Activated gamma-delta T cell treated with Interleukin-2 at 50 U/mL for 16 hours (primary cell): Measurements from ENCODE around the gene HOXA1.
"Not testable (repeated sequence)": the region's sequence is repeated elsewhere in the genome, so short reads cannot be mapped to it uniquely, and the experiment has no call there.

Source experiments
- DNase-seq: peaks from one replicate; pipeline ENCODE4 v3.0.0-alpha.2; 2020

The HOXA1 gene

DNA sequence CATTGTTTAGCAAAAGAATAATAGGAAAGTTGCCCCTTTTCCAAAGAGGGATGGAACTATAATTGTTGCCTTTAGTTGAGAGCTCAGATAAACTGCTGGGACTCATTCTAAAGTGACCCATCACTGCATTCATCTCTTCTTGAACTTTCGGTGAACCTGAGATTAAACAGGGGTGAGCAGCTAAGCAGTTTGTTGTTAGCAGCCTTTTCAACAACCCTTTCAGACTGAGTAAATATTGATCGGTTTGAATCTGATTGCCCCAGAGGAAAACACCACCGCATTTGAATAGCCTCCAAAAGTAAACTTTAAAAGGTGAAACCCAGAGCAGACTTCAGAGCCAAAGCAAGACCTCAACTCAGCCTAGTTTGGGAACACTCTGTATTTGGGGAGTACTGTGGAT, 4.7 kb downstream of the HOXA1 start:
- no peak for DNase-seq

DNA sequence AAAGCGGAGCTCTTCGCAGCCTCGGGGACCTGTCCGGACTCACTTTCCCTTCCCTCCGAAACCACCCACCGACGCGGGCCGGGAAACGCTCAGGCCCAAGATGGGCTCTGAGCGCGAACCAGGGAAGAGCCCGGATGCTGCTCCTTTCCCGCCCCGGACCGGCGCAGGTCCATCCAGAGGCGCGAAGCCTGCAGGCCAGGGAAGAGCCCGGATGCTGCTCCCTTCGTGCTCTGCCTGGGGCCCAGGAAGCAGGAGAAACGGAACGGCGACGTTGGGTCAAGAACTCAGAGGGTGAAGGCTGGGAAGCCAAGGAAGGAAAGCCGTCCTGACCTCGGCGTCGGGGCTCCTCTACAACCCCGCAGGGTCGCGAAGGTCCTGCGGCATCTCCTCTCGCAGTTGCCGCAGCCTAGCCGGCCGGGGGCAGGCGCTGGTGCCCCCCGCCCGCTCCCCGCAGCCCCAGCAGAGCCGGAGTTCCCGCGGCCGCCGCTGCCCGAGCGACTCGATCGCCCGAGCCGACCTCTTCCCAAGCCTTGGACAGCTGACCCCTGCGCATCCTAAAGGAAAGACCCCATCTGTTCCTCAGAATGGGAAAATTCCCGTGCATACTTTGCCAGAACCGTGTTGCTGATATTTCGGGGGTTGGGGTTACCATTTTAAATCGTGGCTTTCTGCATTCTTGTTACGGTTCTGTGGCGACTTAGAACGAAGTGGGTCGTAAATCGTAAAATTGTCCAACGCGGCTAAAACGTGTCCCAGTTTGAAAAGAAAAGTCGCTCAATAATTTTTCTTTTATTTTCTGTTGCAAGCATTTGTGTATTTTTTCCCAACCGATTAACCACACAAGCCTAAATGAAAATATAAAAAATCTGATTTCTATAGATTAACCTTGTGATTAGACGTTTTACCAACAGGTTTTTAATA, 7.5 kb downstream of the HOXA1 start:
- DNase-seq, result no peak

DNA sequence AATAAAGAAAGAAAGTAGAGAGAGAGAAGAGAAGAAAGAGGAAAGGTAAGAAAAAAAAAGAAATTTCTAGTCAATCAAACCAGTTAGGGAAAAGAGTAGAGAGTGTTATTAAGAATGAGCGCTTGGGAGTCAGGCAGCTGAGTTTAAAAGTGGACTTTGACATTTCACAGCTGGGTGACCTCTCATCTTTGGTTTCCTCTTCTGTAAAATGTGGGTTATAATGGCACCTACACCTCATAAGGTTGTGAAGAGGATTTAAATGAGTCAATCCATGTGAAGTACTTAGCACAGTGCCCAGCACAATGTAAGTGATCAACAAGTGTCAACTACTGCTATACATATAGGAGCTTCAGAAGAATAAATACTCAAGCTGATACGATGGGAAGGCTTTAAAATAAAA, 12.2 kb downstream of the HOXA1 start:
- no peak for DNase-seq

DNA sequence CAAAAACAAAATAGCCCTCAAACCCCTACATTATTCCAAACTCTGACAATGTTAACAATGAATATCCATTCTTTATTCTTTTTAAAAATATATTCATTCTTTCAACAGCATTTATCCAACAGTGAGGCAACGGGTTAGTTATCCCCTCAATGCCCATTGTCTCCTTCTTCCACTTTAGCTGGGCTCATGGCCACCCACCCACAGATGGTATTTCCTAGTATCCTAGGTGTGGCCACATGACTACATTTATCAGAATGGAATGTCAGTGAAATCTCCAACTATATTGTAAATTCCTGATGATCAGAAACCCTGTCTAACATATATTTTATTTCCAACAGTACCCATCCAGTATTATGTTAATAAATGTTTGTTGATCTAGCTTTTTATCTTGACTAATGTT, 13.6 kb downstream of the HOXA1 start:
- DNase-seq, result no peak

DNA sequence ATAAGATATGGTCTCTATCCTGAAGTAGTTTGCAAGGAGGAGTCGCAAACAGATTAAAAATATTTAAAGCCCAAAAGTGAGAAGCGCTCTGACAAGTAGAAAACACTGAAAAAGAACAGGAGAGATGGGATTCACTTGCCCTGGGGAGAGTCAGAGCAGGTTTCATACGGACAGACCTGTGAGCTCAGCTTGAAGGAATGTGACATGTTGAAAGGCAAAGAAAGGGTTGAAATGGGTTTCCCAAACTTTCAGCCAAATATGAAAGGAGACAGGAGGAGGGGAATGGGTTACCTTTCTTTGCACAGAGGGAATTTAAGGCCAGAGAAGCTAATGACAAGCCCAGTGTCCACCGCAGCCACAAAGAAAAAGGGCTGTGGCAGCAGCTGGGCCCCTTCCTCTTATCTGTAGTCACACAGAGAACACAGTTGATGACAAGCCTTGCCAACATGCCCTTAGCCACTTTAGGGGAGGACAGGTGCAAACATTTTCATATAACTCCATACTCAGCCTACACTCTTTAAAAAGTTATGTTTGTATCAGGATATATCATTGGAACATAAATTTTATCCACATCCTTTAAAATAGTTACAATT, 14.9 kb downstream of the HOXA1 start:
- DNase-seq, result no peak

DNA sequence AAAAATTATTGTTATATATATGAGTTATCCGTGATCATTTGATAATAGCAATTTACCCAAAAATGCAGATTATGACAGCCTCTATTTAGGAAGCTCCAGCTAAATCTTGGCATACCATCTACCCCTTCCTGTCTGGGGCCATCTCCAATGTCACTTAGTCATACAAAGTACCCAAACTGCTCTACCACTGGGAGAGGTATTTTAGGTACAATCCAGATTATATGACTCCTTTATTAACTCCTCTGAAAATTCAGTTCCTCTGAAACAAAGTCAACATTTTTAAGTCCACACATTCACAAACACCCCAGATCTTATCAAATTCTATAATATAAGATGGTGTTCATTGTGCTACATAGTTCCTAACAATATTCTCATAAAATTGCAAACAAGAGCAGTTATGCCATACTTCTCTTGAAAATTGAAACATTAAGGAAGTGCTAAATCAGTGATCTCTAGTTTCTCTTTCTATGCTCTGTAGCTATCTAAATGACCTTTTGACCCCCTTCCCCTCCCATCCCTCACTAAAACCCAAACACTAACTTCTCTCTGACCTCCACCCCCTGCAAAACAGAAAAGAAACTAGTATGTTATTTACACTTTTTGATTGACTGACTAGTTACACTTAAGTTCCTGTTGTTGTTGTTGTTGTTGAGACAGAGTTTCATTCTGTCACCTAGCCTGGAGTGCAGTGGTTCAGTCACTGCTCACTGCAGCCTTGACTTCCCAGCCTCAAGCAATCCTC, 16.4 kb downstream of the HOXA1 start:
- no peak for DNase-seq

DNA sequence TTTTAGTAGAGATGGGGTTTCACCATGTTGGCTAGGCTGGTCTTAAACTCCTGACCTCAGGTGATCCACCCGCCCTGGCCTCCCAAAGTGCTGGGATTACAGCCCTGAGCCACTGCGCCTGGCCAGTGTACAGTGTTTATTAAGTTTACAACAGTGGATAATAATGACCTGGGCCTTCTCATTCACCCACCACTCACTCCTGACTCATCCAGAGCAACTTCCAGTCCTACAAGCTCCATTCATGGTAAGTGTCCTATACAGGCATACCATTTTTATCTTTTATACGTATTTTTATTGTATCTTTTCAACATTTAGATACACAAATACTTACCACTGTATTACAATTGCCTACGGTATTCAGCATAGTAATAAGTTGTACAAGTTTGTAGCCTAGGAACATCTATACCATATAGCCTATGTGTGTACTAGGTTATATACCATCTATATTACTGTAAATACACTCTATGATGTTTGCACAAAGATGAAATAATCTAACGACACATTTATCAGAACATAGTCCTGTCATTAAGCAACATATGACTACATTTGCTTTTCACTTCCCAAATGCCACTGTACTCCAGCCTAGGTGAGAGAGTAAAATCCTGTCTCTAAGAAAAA, 17.1 kb downstream of the HOXA1 start:
- no peak for DNase-seq

DNA sequence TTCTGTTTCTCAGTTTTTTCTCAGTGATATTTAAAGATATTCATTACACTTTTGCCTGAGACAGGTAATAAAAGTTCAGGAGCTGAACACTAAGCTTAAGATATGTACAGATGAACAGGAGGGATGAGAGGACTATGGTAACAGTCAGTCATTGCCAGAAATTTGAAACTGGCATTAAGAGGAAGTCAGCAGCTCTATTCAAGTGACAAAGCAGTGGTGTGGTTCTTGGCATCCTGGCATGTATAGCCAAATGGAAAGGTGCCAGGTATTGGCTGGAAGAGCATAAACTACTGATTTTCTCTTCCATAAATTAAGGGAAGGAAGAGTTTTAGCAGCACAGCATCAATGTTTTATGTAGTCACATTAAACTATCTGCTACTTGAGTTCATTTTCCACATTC, 22.7 kb downstream of the HOXA1 start:
- DNase-seq, result no peak

DNA sequence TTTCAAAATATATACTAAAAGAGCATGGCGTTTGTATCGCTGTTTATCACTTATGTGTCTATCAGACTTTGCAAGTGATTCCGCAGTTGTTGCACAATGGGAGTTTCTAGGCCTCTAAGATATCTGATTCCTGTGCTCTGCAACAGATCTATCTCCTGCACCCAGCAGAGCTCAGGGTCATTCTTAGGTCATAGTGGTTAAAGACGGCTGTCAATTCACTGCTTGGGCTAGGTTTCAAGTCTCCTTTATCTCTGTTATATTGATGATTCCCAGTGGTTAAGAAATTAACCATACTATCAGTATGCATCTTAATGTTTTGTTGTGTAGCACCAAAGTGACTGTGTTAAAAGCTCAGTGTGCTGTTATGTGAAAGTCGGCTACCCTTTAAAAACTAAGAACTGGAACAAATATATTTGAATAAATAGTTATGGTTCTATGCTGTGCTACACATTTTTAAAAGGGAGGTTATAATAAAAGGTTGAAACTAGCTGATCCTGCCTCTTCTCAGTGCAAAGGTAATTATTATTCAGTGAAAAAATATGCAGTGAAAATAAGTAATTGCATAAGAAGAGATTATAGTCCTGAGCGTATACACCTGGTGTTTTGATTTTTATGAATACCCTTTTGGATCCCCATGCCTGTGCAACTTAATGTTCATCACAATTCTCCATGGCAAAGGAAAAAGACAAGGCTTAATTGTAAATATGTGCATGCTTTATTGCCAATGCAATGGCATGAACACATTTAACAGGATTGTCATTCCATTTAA, 24.0 kb downstream of the HOXA1 start:
- no peak for DNase-seq

DNA sequence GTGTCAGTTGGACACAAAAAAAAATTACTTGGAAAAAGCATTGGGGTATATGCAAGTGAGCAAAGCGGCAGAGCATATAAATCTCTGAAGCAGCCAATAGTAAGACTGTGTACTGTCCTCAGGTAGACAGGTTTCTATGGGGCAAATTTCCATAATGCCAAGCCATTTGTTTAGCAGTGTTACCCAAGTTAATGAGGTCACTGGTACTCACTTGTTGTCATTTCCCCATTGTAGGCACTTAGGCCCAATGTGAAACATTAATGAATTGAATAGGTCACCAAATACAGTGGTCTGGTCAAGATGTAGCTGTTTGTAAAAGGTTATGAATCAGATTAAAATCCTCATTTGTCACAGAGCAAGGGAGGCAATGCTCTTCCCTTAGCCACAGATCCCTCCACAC, 27.5 kb downstream of the HOXA1 start:
- no peak for DNase-seq

DNA sequence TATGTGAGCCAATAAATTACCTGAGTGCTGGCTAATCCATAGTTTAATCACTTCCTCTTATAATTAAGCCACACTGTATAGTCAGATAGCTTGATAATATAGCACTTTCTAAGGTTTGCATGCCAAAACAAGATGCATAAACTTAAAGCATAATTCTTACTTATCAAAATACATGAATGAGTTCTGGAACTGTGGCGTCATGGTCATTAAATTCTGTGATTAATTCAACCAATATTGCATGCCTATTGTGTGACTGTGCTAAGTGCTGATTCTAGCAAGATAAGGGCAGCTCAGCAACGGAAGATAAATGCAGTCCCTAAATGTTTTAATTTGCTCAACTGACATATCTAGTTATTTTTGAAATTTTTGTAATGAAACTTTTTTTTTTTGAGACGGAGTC, 29.7 kb downstream of the HOXA1 start:
- no peak for DNase-seq

DNA sequence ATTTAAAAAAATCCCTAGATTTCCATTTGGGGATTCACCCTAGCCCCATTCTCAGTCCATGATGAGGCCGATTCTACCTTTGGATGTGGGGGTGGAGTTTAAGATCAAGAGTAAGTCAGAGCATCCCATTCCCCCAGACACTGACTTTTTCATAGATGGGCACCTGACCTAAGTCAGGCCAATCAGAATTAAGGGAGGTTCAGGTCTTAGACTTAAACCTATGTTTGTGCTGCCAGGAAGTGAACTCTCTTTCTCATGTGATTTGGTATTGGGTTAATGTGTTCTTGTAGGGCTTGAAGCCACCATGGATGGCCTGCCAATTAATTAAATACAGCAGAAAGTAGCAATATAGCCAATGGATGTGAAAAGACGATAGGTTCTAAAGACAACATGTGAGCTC, 30.1 kb downstream of the HOXA1 start:
- DNase-seq, result no peak

DNA sequence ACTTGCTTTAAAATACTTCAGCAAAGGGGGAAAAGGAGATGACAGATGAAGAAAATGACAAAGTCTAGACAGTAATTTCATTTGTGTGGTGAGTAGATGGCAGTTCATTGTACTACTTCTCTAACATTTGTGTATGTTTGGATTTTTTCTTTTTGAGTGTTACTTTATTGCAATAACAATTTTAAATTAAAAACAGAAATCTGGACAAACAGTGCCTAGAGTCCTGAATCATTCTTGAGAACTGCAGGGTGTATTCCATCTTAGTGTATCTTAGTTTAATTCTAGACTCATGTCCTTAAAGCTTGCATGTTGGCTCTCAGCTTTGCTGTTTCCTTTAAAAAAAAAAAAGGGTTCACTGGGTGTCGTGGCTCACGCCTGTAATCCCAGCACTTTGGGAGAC, 31.1 kb downstream of the HOXA1 start:
- DNase-seq, result no peak

DNA sequence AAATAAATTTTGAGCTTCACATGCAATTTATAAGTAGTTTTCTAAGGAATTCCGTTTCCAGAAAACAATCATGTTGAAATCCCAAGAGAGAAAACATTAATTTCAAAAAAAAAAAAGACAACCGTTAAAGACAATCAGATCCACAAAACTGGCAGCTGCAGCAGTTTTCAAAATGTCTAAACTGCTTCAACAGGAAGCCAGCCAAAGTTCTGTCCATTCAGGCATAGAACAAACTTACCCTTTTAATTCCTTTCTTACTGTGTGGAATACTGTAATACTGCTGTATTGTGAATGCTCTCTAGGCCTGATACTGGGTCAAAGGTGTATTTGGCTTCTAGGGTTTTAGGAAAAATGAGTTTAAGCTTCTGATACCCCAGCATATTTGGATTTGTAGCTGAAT, 31.6 kb downstream of the HOXA1 start:
- DNase-seq, result no peak

DNA sequence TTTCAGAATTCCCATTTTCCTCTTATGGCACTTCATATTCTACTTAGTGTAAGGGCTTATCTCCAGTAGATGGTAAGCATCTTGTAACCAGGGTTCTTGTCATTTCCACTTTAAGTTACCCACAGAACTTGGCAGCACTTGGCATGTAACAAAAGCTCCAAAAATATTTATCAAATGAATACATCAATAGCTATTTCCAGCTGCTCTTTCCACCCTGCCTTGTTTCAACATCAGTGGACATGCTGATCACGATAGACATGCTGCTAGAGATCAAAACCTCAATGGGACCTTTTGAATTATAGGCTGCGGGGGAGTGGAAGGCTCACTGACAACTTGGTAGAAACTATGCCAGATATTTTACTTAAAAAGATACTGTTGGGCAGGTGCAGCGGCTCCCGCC, 32.9 kb downstream of the HOXA1 start:
- DNase-seq, result no peak

DNA sequence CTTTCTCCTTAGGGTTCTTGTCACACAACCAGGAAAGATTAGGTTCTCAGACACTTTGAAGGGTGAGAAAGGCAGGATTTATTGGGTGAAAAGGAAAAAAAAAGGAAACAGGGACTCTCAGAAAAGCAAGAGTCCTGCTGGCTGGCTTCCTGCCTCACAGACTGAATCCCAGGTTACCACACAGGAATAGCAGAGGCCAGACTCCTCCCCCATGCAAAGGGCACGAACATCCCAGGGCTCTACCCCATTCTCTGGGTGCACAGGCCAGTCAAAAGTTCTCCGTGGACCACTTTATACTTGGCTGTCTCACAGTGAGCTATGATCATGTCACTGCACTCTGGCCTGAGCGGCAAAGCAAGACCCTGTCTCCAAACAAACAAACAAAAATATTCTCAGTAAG, 42.6 kb downstream of the HOXA1 start:
- no peak for DNase-seq

DNA sequence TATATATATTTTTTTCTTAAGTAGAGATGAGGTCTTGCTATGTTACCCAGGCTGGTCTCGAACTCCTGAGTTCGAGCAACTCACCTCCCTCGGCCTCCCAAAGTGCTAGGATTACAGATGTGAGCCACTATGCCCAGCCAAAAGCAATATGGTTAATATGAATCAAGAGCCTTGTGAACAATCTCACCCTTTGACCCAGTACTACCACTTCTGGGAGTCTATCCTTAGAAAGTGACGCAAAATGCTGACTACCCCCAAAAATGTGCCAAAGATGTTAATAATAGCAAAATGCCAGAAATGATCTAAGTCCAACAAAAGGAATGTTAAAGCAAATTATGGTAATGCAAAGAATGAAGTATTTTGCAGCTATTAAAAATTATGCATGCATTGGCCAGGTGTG, 44.3 kb downstream of the HOXA1 start:
- no peak for DNase-seq

DNA sequence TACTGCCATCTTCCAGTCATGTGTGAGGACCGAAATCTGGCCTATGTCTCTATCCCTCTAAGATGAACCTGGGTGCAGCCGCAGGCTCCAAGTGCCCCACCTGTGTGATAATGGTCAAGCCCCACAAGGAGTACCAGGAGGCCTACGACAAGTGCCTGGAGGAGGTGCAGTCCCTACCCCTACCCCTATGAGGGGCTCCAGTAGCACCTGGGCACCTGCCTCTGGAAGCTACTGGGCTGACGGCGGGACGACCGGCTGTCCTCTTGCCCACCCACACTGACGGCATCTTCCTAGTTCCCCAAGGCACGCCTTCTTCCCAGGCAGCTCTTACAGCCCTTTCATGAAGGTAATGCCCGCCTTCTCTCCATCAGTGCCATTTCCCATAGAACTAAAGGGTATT, 47.4 kb downstream of the HOXA1 start:
- DNase-seq, result no peak

DNA sequence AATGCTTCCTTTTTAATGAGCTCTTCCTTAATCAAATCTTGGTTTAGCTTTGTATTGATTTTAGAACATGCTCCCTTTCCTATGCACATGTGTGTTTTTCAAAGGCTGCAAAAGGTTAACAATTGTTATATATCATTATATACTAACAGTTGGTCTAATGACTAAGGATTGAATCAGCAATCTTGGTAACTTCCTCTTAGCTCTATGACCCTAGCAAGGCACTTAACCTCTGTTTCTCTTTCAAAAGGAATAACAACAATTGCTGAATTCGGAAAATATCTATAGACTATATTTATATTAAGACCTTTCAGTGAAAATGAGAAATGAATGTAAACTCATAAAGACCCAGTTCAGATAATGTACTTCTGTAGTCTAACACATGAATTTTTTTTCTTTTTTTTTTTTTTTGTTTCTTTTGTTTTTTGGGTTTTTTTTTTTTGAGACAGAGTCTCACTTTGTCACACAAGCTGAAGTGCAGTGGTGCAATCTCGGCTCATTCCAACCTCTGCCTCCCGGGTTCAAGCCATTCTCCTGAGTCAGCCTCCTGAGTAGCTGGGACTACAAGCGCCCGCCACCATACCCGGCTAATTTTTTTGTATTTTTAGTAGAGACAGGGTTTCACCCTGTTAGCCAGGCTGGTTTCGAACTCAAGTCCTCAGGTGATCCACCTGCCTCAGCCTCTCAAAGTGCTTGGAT, 48.8 kb downstream of the HOXA1 start:
- DNase-seq, result no peak

DNA sequence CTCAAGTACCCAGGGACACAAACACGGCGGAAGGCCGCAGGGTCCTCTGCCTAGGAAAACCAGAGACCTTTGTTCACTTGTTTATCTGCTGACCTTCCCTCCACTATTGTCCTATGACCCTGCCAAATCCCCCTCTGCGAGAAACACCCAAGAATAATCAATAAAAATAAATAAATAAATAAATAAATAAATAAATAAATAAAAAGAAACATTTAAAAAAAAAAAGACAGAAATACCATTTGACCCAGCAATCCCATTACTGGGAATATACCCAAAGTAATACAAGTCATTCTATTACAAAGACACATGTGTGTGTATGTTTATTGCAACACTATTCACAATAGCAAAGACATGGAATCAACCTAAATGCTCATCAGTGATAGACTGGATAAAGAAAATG, 49.8 kb downstream of the HOXA1 start:
- DNase-seq, result not testable (repeated sequence)

DNA sequence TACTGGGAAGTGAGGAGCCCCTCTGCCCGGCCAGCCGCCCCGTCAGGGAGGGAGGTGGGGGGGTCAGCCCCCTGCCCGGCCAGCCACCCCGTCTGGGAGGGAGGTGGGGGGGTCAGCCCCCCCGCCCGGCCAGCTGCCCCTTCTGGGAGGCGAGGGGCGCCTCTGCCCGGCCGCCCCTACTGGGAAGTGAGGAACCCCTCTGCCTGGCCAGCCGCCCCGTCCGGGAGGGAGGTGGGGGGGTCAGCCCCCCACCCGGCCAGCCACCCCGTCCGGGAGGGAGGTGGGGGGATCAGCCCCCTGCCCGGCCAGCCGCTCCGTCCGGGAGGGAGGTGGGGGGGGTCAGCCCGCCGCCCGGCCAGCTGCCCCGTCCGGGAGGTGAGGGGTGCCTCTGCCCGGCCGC, 50.7 kb downstream of the HOXA1 start:
- not testable (repeated sequence) for DNase-seq
